ENCODE measurements around the gene SALL4.
A peak's percentile ranks its signal among the peaks of the same experiment; 100 is the strongest.

Gene SALL4

GRCh38 chr20:51810155-51811041 is 8.1 kb upstream of the SALL4 start:
- no peak for DNase-seq (ENCODE audit: low read depth, low spot score)
- no peak overlapping the region for H3K4me3 ChIP-seq
- H3K9me3 ChIP-seq (ENCODE audit: low read depth, low read length) = no peaks in the 10 kb centered on the region
- TF ChIP-seq FOXP2 (optimal IDR thresholded peaks at IDR 0.05; ENCODE audit: control extremely low read depth, extremely low read length, insufficient read depth) (no peak), EZH2 (IDR thresholded peaks at IDR 0.05) (no peak), POLR2AphosphoS5 (IDR thresholded peaks at IDR 0.05; ENCODE audit: borderline replicate concordance, low read depth, low read length) (no peak)
- no peak overlapping the region for H3K27ac ChIP-seq
- H3K9ac ChIP-seq (ENCODE audit: insufficient read length) = no peak overlapping the region
- H3K36me3 ChIP-seq (ENCODE audit: insufficient read depth, low read length) = no peaks in the 10 kb centered on the region

- Histone ChIP-seq H3K36me3 (ENCODE audit: insufficient read depth, low read length) (no peaks in the 10 kb centered on the region), H3K27ac (no peak overlapping the region), H3K9me3 (ENCODE audit: low read depth, low read length) (no peaks in the 10 kb centered on the region), H3K9ac (ENCODE audit: insufficient read length) (no peak overlapping the region), H3K4me3 (no peak overlapping the region)
- TF ChIP-seq POLR2AphosphoS5 (IDR thresholded peaks at IDR 0.05; ENCODE audit: borderline replicate concordance, low read depth, low read length) = no peak
- no peak for TF ChIP-seq FOXP2 (optimal IDR thresholded peaks at IDR 0.05; ENCODE audit: control extremely low read depth, extremely low read length, insufficient read depth)
- TF ChIP-seq EZH2 (IDR thresholded peaks at IDR 0.05) = no peak
- no peak for DNase-seq (ENCODE audit: low read depth, low spot score)
These were observed 5.5 kb upstream of the SALL4 start for GRCh38 chr20:51807720-51808250.

- Histone ChIP-seq H3K9ac (ENCODE audit: insufficient read length) (no peak overlapping the region), H3K4me3 (no peak overlapping the region), H3K9me3 (ENCODE audit: low read depth, low read length) (no peaks in the 10 kb centered on the region), H3K27ac (no peak overlapping the region), H3K36me3 (ENCODE audit: insufficient read depth, low read length) (no peaks in the 10 kb centered on the region)
- no peak for TF ChIP-seq EZH2 (IDR thresholded peaks at IDR 0.05)
- DNase-seq (ENCODE audit: low read depth, low spot score) = no peak
These were observed 2.4 kb upstream of the SALL4 start for GRCh38 chr20:51804754-51805153.

- no peaks in the 10 kb centered on the region for H3K36me3 ChIP-seq (ENCODE audit: insufficient read depth, low read length)
- no peaks in the 10 kb centered on the region for H3K9me3 ChIP-seq (ENCODE audit: low read depth, low read length)
- DNase-seq (ENCODE audit: low read depth, low spot score) = no peak
- TF ChIP-seq FOXP2 (optimal IDR thresholded peaks at IDR 0.05; ENCODE audit: control extremely low read depth, extremely low read length, insufficient read depth) = no peak
- no peak for TF ChIP-seq POLR2AphosphoS5 (IDR thresholded peaks at IDR 0.05; ENCODE audit: borderline replicate concordance, low read depth, low read length)
- TF ChIP-seq EZH2 (IDR thresholded peaks at IDR 0.05) = no peak
- H3K9ac ChIP-seq (ENCODE audit: insufficient read length) = no peak overlapping the region
- H3K4me3 ChIP-seq = no peak overlapping the region
- no peak overlapping the region for H3K27ac ChIP-seq
These were observed 980 bp upstream of the SALL4 start for GRCh38 chr20:51803148-51803854.

- Histone ChIP-seq H3K9ac (ENCODE audit: insufficient read length) (no peak overlapping the region), H3K9me3 (ENCODE audit: low read depth, low read length) (no peaks in the 10 kb centered on the region), H3K36me3 (ENCODE audit: insufficient read depth, low read length) (no peaks in the 10 kb centered on the region), H3K4me3 (peak overlapping the region; percentile 75), H3K27ac (no peak overlapping the region)
- no peak for DNase-seq (ENCODE audit: low read depth, low spot score)
- TF ChIP-seq FOXP2 (optimal IDR thresholded peaks at IDR 0.05; ENCODE audit: control extremely low read depth, extremely low read length, insufficient read depth) = no peak
- TF ChIP-seq POLR2AphosphoS5 (IDR thresholded peaks at IDR 0.05; ENCODE audit: borderline replicate concordance, low read depth, low read length) = no peak
- TF ChIP-seq EZH2 (IDR thresholded peaks at IDR 0.05) = no peak
These were observed 548 bp downstream of the SALL4 start for GRCh38 chr20:51801823-51802123.

- Histone ChIP-seq H3K36me3 (ENCODE audit: insufficient read depth, low read length) (no peaks in the 10 kb centered on the region), H3K9me3 (ENCODE audit: low read depth, low read length) (no peaks in the 10 kb centered on the region), H3K27ac (no peak overlapping the region), H3K4me3 (peak overlapping the region; percentile 75), H3K9ac (ENCODE audit: insufficient read length) (peak overlapping the region; percentile 72)
- no peak for DNase-seq (ENCODE audit: low read depth, low spot score)
- TF ChIP-seq FOXP2 (optimal IDR thresholded peaks at IDR 0.05; ENCODE audit: control extremely low read depth, extremely low read length, insufficient read depth) = no peak
- no peak for TF ChIP-seq EZH2 (IDR thresholded peaks at IDR 0.05)
- no peak for TF ChIP-seq POLR2AphosphoS5 (IDR thresholded peaks at IDR 0.05; ENCODE audit: borderline replicate concordance, low read depth, low read length)
These were observed 1.0 kb downstream of the SALL4 start for GRCh38 chr20:51801122-51801822.

- Histone ChIP-seq H3K36me3 (ENCODE audit: insufficient read depth, low read length) (no peaks in the 10 kb centered on the region), H3K27ac (no peak overlapping the region), H3K4me3 (peak overlapping the region; percentile 75), H3K9ac (ENCODE audit: insufficient read length) (peak overlapping the region; percentile 72), H3K9me3 (ENCODE audit: low read depth, low read length) (no peaks in the 10 kb centered on the region)
- no peak for TF ChIP-seq EZH2 (IDR thresholded peaks at IDR 0.05)
- no peak for TF ChIP-seq POLR2AphosphoS5 (IDR thresholded peaks at IDR 0.05; ENCODE audit: borderline replicate concordance, low read depth, low read length)
- TF ChIP-seq FOXP2 (optimal IDR thresholded peaks at IDR 0.05; ENCODE audit: control extremely low read depth, extremely low read length, insufficient read depth) = no peak
- DNase-seq (ENCODE audit: low read depth, low spot score) = no peak
These were observed 1.5 kb downstream of the SALL4 start for GRCh38 chr20:51800872-51801121.

GRCh38 chr20:51800060-51800871 is 2.1 kb downstream of the SALL4 start:
- Histone ChIP-seq H3K27ac (no peak overlapping the region), H3K36me3 (ENCODE audit: insufficient read depth, low read length) (no peaks in the 10 kb centered on the region), H3K9me3 (ENCODE audit: low read depth, low read length) (no peaks in the 10 kb centered on the region), H3K9ac (ENCODE audit: insufficient read length) (peak overlapping the region; percentile 72), H3K4me3 (peak overlapping the region; percentile 75)
- TF ChIP-seq EZH2 (IDR thresholded peaks at IDR 0.05) (no peak), FOXP2 (optimal IDR thresholded peaks at IDR 0.05; ENCODE audit: control extremely low read depth, extremely low read length, insufficient read depth) (no peak), POLR2AphosphoS5 (IDR thresholded peaks at IDR 0.05; ENCODE audit: borderline replicate concordance, low read depth, low read length) (no peak)
- DNase-seq (ENCODE audit: low read depth, low spot score) = no peak

All from SK-N-MC (cell line).